K562 (cell line): ENCODE data around the gene NOL12. TPM values are rescaled to one million over a fixed set of nuclear protein-coding genes. Genes with fewer than 3 reads are reported as not detected.
A peak's percentile ranks its signal among the peaks of the same experiment; 100 is the strongest.

Experiments used
- E2F3 ChIP-seq: fragments of 250-450 bp; sonication (Bioruptor Pico); IDR thresholded peaks from 2 replicates; pipeline ENCODE4 v1.4.0; 2020; ENCODE audit warnings: mild to moderate bottlenecking
- GTF2E2 ChIP-seq: fragments of 200-800 bp; sonication (Bioruptor generic); IDR thresholded peaks from 2 replicates; pipeline ENCODE4 v1.6.1; 2016; ENCODE audit warnings: missing genetic modification characterization, missing compliant biosample characterization
- HMGN3 ChIP-seq: IDR thresholded peaks from 2 replicates; pipeline ENCODE4 v1.6.1; 2011; ENCODE audit warnings: borderline replicate concordance, low read depth, mild to moderate bottlenecking, mixed read lengths, low read length; ENCODE audit not compliant: insufficient read length; ENCODE audit errors: extremely low read depth
- HNRNPL ChIP-seq: fragments of 200-400 bp; formaldehyde crosslinking; IDR thresholded peaks from 2 replicates; pipeline ENCODE4 v1.6.1; 2017; ENCODE audit warnings: low read depth, mild to moderate bottlenecking, low read length
- polyA plus RNA-seq, 8 experiments: library from polyadenylated mRNA; depleted of rRNA in 4 of 8; stranded (reverse) in 5 of 8; unstranded in 3 of 8; fragments of >200 nt; fragmentation: Nextera tagmentation in 2 of 8; fragmentation: Illumina TruSeq in 1 of 8; extraction: Ambion mirVana in 2 of 8; extraction: Trizol in 1 of 8; gene quantifications; 2 replicates each; pipeline versions ENCODE4 v1.2.1 to v1.2.3, GENCODE V29; 2011 to 2014; ENCODE audit warnings: inconsistent platforms in 1 of 8, missing spikeins in 1 of 8
- total RNA-seq, 7 experiments: library from RNA; depleted of rRNA in 6 of 7; stranded (reverse); fragments of >200 nt in 6 of 7; fragmentation: Illumina TruSeq in 2 of 7; extraction: Trizol in 2 of 7; gene quantifications; 2 replicates each; pipeline versions ENCODE4 v1.2.1 to v1.2.3, GENCODE V29; 2011 to 2021; ENCODE audit warnings: low replicate concordance in 1 of 7
- TF ChIP-seq, protein P1 (sequence below): fragments of 250-450 bp; sonication (Bioruptor Pico); IDR thresholded peaks from 2 replicates; pipeline ENCODE4 v1.5.0; 2022; ENCODE audit warnings: mild to moderate bottlenecking
- TF ChIP-seq, protein P2 (sequence below): fragments of 450-650 bp; IDR thresholded peaks from 2 replicates; pipeline ENCODE4 v1.7.1; 2018; ENCODE audit warnings: mild to moderate bottlenecking, low read depth; ENCODE audit not compliant: partially characterized antibody
- TF ChIP-seq, protein P3 (sequence below): fragments of 250-450 bp; sonication (Bioruptor Pico); IDR thresholded peaks from 2 replicates; pipeline ENCODE4 v1.8.0; 2022; ENCODE audit warnings: inconsistent platforms
- TF ChIP-seq, protein P4 (sequence below): fragments of 250-450 bp; sonication (Bioruptor Pico); IDR thresholded peaks from 2 replicates; pipeline ENCODE4 v1.4.0; 2020

Gene NOL12
- total and polyA plus RNA-seq, 9 of the 15 experiments (the other 6 are each of a cell fraction or from before 2014, with no cell fraction given) = 2.8 to 40.9 (median 28.5) TPM

DNA sequence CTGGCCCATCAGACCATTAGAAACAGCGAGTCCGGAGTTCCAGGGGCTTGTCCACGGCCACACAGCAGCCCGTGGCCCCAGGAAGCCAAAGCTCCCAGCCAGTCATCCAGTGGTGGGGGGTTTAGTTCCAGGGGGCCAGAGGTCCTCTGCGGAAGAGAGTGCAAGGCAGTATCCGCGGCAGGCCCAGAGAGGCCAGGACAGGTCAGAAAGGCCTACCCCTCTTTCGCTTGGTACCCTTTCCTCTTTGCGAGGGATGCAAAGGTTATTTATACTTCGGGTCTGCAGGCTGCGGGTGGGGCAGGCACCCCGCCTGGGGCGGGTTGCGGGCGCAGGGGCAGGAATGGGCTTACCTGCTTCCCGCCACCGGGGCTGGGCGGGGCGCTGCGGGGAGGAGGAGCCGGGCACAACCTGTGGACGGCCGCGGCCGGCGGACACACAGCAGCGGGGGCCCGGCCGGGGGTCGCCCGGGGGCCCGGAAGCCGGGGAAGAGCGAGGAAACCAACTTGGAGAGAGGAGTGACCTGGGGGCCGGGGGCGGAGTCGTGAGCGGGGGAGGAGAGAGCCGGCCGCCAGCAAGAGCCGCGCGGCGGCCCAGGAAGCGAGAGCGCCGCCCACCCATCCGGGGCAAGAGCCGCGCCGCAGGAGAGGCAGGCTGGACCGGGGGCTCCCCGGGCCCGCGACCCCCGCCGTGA, 46.9 kb upstream of the NOL12 start, which contains the start of gene SH3BP1 (continued):
- no peak for TF ChIP-seq HNRNPL
- no peak for TF ChIP-seq E2F3
- TF ChIP-seq, protein P1, sequence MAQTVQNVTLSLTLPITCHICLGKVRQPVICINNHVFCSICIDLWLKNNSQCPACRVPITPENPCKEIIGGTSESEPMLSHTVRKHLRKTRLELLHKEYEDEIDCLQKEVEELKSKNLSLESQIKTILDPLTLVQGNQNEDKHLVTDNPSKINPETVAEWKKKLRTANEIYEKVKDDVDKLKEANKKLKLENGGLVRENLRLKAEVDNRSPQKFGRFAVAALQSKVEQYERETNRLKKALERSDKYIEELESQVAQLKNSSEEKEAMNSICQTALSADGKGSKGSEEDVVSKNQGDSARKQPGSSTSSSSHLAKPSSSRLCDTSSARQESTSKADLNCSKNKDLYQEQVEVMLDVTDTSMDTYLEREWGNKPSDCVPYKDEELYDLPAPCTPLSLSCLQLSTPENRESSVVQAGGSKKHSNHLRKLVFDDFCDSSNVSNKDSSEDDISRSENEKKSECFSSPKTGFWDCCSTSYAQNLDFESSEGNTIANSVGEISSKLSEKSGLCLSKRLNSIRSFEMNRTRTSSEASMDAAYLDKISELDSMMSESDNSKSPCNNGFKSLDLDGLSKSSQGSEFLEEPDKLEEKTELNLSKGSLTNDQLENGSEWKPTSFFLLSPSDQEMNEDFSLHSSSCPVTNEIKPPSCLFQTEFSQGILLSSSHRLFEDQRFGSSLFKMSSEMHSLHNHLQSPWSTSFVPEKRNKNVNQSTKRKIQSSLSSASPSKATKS = no peak
- no peak for TF ChIP-seq HMGN3
- TF ChIP-seq, protein P2, sequence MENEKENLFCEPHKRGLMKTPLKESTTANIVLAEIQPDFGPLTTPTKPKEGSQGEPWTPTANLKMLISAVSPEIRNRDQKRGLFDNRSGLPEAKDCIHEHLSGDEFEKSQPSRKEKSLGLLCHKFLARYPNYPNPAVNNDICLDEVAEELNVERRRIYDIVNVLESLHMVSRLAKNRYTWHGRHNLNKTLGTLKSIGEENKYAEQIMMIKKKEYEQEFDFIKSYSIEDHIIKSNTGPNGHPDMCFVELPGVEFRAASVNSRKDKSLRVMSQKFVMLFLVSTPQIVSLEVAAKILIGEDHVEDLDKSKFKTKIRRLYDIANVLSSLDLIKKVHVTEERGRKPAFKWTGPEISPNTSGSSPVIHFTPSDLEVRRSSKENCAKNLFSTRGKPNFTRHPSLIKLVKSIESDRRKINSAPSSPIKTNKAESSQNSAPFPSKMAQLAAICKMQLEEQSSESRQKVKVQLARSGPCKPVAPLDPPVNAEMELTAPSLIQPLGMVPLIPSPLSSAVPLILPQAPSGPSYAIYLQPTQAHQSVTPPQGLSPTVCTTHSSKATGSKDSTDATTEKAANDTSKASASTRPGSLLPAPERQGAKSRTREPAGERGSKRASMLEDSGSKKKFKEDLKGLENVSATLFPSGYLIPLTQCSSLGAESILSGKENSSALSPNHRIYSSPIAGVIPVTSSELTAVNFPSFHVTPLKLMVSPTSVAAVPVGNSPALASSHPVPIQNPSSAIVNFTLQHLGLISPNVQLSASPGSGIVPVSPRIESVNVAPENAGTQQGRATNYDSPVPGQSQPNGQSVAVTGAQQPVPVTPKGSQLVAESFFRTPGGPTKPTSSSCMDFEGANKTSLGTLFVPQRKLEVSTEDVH = peak; percentile 41
- TF ChIP-seq, protein P3, sequence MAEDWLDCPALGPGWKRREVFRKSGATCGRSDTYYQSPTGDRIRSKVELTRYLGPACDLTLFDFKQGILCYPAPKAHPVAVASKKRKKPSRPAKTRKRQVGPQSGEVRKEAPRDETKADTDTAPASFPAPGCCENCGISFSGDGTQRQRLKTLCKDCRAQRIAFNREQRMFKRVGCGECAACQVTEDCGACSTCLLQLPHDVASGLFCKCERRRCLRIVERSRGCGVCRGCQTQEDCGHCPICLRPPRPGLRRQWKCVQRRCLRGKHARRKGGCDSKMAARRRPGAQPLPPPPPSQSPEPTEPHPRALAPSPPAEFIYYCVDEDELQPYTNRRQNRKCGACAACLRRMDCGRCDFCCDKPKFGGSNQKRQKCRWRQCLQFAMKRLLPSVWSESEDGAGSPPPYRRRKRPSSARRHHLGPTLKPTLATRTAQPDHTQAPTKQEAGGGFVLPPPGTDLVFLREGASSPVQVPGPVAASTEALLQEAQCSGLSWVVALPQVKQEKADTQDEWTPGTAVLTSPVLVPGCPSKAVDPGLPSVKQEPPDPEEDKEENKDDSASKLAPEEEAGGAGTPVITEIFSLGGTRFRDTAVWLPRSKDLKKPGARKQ (CRISPR knock-in tag) = no peak
- TF ChIP-seq GTF2E2 (tag) = no peak
- TF ChIP-seq, protein P4, sequence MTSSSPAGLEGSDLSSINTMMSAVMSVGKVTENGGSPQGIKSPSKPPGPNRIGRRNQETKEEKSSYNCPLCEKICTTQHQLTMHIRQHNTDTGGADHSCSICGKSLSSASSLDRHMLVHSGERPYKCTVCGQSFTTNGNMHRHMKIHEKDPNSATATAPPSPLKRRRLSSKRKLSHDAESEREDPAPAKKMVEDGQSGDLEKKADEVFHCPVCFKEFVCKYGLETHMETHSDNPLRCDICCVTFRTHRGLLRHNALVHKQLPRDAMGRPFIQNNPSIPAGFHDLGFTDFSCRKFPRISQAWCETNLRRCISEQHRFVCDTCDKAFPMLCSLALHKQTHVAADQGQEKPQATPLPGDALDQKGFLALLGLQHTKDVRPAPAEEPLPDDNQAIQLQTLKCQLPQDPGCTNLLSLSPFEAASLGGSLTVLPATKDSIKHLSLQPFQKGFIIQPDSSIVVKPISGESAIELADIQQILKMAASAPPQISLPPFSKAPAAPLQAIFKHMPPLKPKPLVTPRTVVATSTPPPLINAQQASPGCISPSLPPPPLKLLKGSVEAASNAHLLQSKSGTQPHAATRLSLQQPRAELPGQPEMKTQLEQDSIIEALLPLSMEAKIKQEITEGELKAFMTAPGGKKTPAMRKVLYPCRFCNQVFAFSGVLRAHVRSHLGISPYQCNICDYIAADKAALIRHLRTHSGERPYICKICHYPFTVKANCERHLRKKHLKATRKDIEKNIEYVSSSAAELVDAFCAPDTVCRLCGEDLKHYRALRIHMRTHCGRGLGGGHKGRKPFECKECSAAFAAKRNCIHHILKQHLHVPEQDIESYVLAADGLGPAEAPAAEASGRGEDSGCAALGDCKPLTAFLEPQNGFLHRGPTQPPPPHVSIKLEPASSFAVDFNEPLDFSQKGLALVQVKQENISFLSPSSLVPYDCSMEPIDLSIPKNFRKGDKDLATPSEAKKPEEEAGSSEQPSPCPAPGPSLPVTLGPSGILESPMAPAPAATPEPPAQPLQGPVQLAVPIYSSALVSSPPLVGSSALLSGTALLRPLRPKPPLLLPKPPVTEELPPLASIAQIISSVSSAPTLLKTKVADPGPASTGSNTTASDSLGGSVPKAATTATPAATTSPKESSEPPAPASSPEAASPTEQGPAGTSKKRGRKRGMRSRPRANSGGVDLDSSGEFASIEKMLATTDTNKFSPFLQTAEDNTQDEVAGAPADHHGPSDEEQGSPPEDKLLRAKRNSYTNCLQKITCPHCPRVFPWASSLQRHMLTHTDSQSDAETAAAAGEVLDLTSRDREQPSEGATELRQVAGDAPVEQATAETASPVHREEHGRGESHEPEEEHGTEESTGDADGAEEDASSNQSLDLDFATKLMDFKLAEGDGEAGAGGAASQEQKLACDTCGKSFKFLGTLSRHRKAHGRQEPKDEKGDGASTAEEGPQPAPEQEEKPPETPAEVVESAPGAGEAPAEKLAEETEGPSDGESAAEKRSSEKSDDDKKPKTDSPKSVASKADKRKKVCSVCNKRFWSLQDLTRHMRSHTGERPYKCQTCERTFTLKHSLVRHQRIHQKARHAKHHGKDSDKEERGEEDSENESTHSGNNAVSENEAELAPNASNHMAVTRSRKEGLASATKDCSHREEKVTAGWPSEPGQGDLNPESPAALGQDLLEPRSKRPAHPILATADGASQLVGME = no peak
